H9 (cell line): ENCODE measurements around the gene NKAIN2. TPM values are rescaled to one million over a fixed set of nuclear protein-coding genes. Genes with fewer than 3 reads are reported as not detected.

Source experiments
- DNase-seq: peaks from one replicate; pipeline ENCODE4 v3.0.0-alpha.2; 2017
- H2AFZ ChIP-seq: one replicate; pipeline ENCODE4 v1.6.1; 2013; ENCODE audit warnings: mild to moderate bottlenecking, low read length, control low read depth, moderate library complexity
- H2AK5ac ChIP-seq: 2 replicates; pipeline ENCODE4 v1.6.1; 2013; ENCODE audit warnings: low read length, control low read depth, mixed read lengths; ENCODE audit not compliant: insufficient read length
- H2BK120ac ChIP-seq: one replicate; pipeline ENCODE4 v1.6.1; 2013; ENCODE audit warnings: low read depth, mild to moderate bottlenecking, low read length, control low read depth, inconsistent platforms; ENCODE audit not compliant: poor library complexity, severe bottlenecking
- H2BK12ac ChIP-seq: 2 replicates; pipeline ENCODE4 v1.6.1; 2013; ENCODE audit warnings: low read length, control low read depth, mixed read lengths, low read depth; ENCODE audit not compliant: insufficient read length
- H2BK15ac ChIP-seq: 2 replicates; pipeline ENCODE4 v1.6.1; 2013; ENCODE audit warnings: low read depth, low read length, control low read depth
- H2BK20ac ChIP-seq: one replicate; pipeline ENCODE4 v1.6.1; 2013; ENCODE audit warnings: low read depth, mild to moderate bottlenecking, low read length, control low read depth, inconsistent platforms; ENCODE audit not compliant: poor library complexity, severe bottlenecking
- H2BK5ac ChIP-seq: 2 replicates; pipeline ENCODE4 v1.6.1; 2013; ENCODE audit warnings: low read length, control low read depth, mixed read lengths; ENCODE audit not compliant: insufficient read length
- H3K14ac ChIP-seq: 2 replicates; pipeline ENCODE4 v1.6.1; 2013; ENCODE audit warnings: low read length, control low read depth; ENCODE audit not compliant: insufficient read depth
- H3K18ac ChIP-seq: 2 replicates; pipeline ENCODE4 v1.6.1; 2013; ENCODE audit warnings: low read depth, mild to moderate bottlenecking, mixed read lengths, low read length, control low read depth; ENCODE audit not compliant: insufficient read length
- H3K23ac ChIP-seq: 2 replicates; pipeline ENCODE4 v1.6.1; 2013; ENCODE audit warnings: low read length, control low read depth, mixed read lengths, low read depth; ENCODE audit not compliant: insufficient read length
- H3K23me2 ChIP-seq: 2 replicates; pipeline ENCODE4 v1.6.1; 2013; ENCODE audit warnings: low read depth, mild to moderate bottlenecking, mixed read lengths, low read length, control low read depth; ENCODE audit not compliant: insufficient read length, poor library complexity, severe bottlenecking
- H3K27ac ChIP-seq: 2 replicates; pipeline ENCODE4 v1.5.1; 2013; ENCODE audit warnings: low read length, control low read depth, mixed read lengths, low read depth; ENCODE audit not compliant: insufficient read length
- H3K27me3 ChIP-seq: 2 replicates; pipeline ENCODE4 v1.6.1; 2013; ENCODE audit warnings: low read length, control low read depth, inconsistent platforms; ENCODE audit not compliant: insufficient read depth
- H3K4ac ChIP-seq: 2 replicates; pipeline ENCODE4 v1.6.1; 2013; ENCODE audit warnings: low read depth, mild to moderate bottlenecking, control low read depth, inconsistent platforms, low read length, moderate library complexity
- H3K4me1 ChIP-seq: 2 replicates; pipeline ENCODE4 v1.6.1; 2013; ENCODE audit warnings: low read length, control low read depth, inconsistent platforms; ENCODE audit not compliant: insufficient read depth
- H3K4me2 ChIP-seq: 2 replicates; pipeline ENCODE4 v1.6.1; 2013; ENCODE audit warnings: low read length, control low read depth, mixed read lengths; ENCODE audit not compliant: insufficient read length, insufficient read depth
- H3K56ac ChIP-seq: 2 replicates; pipeline ENCODE4 v1.6.1; 2013; ENCODE audit warnings: low read depth, mild to moderate bottlenecking, mixed read lengths, low read length, control low read depth; ENCODE audit not compliant: insufficient read length
- H3K79me1 ChIP-seq: 2 replicates; pipeline ENCODE4 v1.6.1; 2013; ENCODE audit warnings: low read depth, mild to moderate bottlenecking, moderate library complexity, low read length, control low read depth, inconsistent platforms; ENCODE audit not compliant: insufficient read depth, poor library complexity, severe bottlenecking
- H3K79me2 ChIP-seq: 2 replicates; pipeline ENCODE4 v1.6.1; 2013; ENCODE audit warnings: low read length, control low read depth, inconsistent platforms; ENCODE audit not compliant: insufficient read depth
- H3K9ac ChIP-seq: 2 replicates; pipeline ENCODE4 v1.6.1; 2013; ENCODE audit warnings: low read length, control low read depth, mixed read lengths; ENCODE audit not compliant: insufficient read length; ENCODE audit errors: extremely low read depth
- H3K9me3 ChIP-seq: one replicate; pipeline ENCODE4 v1.6.1; 2013; ENCODE audit warnings: low read depth, low read length, inconsistent platforms; ENCODE audit not compliant: control insufficient read depth
- H3T11ph ChIP-seq: one replicate; pipeline ENCODE4 v1.6.1; 2013; ENCODE audit warnings: mild to moderate bottlenecking, low read length, control low read depth, inconsistent platforms
- H4K20me1 ChIP-seq: one replicate; pipeline ENCODE4 v1.6.1; 2013; ENCODE audit not compliant: control insufficient read depth, insufficient read length, insufficient read depth
- H4K5ac ChIP-seq: 2 replicates; pipeline ENCODE4 v1.6.1; 2013; ENCODE audit warnings: low read depth, mild to moderate bottlenecking, mixed read lengths, low read length, control low read depth; ENCODE audit not compliant: insufficient read length
- H4K8ac ChIP-seq: replicated peaks from 2 replicates; pipeline ENCODE4 v1.6.1; 2013; ENCODE audit warnings: low read length, control low read depth, mixed read lengths, low read depth; ENCODE audit not compliant: insufficient read length
- H4K91ac ChIP-seq: 2 replicates; pipeline ENCODE4 v1.6.1; 2013; ENCODE audit warnings: low read depth, mild to moderate bottlenecking, moderate library complexity, mixed read lengths, low read length, control low read depth; ENCODE audit not compliant: insufficient read length
- H3K27ac Mint-ChIP-seq, 3 experiments: 2 replicates in 2 of 3; 3 replicates in 1 of 3; pipeline ENCODE4 v1.8.0; 2020 to 2021; ENCODE audit warnings: mixed read lengths in 3 of 3, mild to moderate bottlenecking in 1 of 3, moderate library complexity in 1 of 3
- H3K27me3 Mint-ChIP-seq: 2 replicates; pipeline ENCODE4 v1.8.0; 2021; ENCODE audit warnings: low read depth, mild to moderate bottlenecking, moderate library complexity, mixed read lengths
- H3K36me3 Mint-ChIP-seq, 3 experiments: 2 replicates in 2 of 3; 3 replicates in 1 of 3; pipeline ENCODE4 v1.8.0; 2020 to 2021; ENCODE audit warnings: low read depth in 3 of 3, mixed read lengths in 3 of 3; ENCODE audit not compliant: insufficient read depth in 1 of 3
- H3K4me1 Mint-ChIP-seq, 2 experiments: 2 replicates each; pipeline ENCODE4 v1.8.0; 2020; ENCODE audit warnings: mixed read lengths in 2 of 2
- H3K4me3 Mint-ChIP-seq, 2 experiments: 2 replicates in 1 of 2; 3 replicates in 1 of 2; pipeline ENCODE4 v1.8.0; 2020 to 2021; ENCODE audit warnings: mild to moderate bottlenecking in 2 of 2, mixed read lengths in 2 of 2, moderate library complexity in 1 of 2
- H3K9me3 Mint-ChIP-seq, 2 experiments: 2 replicates in 1 of 2; 3 replicates in 1 of 2; pipeline ENCODE4 v1.8.0; 2020; ENCODE audit warnings: mild to moderate bottlenecking in 2 of 2, mixed read lengths in 2 of 2, moderate library complexity in 1 of 2
- CTCF ChIP-seq: fragments of 200-600 bp; sonication (generic); conservative IDR thresholded peaks from 3 replicates; pipeline ENCODE4 v1.8.0; 2021; ENCODE audit warnings: antibody characterized with exemption, mild to moderate bottlenecking
- WGBS: extraction: QIAGEN DNeasy Blood & Tissue Kit; methylation state at CpG from one replicate; pipeline ENCODE4 v1.1.7; 2013; ENCODE audit warnings: missing lambda C conversion rate, low lambda C conversion rate, mixed read lengths; ENCODE audit not compliant: insufficient read length; ENCODE audit errors: extremely low coverage; 5-methylcytosine and 5-hydroxymethylcytosine counted together
- total RNA-seq: library from RNA; stranded (reverse); gene quantifications from 2 replicates; pipeline ENCODE4 v1.2.1, GENCODE V29; 2021

The NKAIN2 gene
- total RNA-seq, 1 experiment from 2014 or later = 0.17 TPM

GRCh38 chr6:123844011-123844410, 40.3 kb downstream of the NKAIN2 start:
- no peaks in the 10 kb centered on the region for H3K79me2 ChIP-seq
- H2BK20ac ChIP-seq = no peak overlapping the region
- H3K23ac ChIP-seq = no peak overlapping the region
- H2BK15ac ChIP-seq = no peak overlapping the region
- Mint-ChIP-seq H3K36me3 (no peaks in the 10 kb centered on the region), H3K4me1 (no peaks in the 10 kb centered on the region), H3K4me3 (no peak overlapping the region), H3K27me3 (peaks cover 29% of the 10 kb centered on the region), H3K9me3 (no peaks in the 10 kb centered on the region), H3K27ac (no peak overlapping the region)
- no peak overlapping the region for H4K8ac ChIP-seq
- no peak overlapping the region for H3K56ac ChIP-seq
- DNase-seq = no peak
- no peak overlapping the region for H2BK12ac ChIP-seq
- H2BK120ac ChIP-seq = no peak overlapping the region
- no peak overlapping the region for H3K14ac ChIP-seq
- no peaks in the 10 kb centered on the region for H3K79me1 ChIP-seq
- TF ChIP-seq CTCF = no peak
- no peaks in the 10 kb centered on the region for H4K20me1 ChIP-seq
- no peak overlapping the region for H2AK5ac ChIP-seq
- WGBS = no CpG with 5 or more reads among the region's 5 CpGs
- H3K4ac ChIP-seq = no peak overlapping the region
- H3K4me1 ChIP-seq = no peaks in the 10 kb centered on the region
- H3K9ac ChIP-seq = no peak overlapping the region
- H3K9me3 ChIP-seq = no peaks in the 10 kb centered on the region
- H4K91ac ChIP-seq = no peak overlapping the region
- no peak overlapping the region for H4K5ac ChIP-seq
- H3K4me2 ChIP-seq = no peak overlapping the region
- H3T11ph ChIP-seq = no peak overlapping the region
- H3K27ac ChIP-seq = no peak overlapping the region
- no peak overlapping the region for H2AFZ ChIP-seq
- H3K27me3 ChIP-seq = no peaks in the 10 kb centered on the region
- H2BK5ac ChIP-seq = no peak overlapping the region
- no peak overlapping the region for H3K18ac ChIP-seq
- no peaks in the 10 kb centered on the region for H3K23me2 ChIP-seq
